Measurements from ENCODE around the gene ASAP3.

GRCh38 chr1:23380719-23381118 is 103.3 kb downstream of the ASAP3 start:
- TF ChIP-seq, protein P1, sequence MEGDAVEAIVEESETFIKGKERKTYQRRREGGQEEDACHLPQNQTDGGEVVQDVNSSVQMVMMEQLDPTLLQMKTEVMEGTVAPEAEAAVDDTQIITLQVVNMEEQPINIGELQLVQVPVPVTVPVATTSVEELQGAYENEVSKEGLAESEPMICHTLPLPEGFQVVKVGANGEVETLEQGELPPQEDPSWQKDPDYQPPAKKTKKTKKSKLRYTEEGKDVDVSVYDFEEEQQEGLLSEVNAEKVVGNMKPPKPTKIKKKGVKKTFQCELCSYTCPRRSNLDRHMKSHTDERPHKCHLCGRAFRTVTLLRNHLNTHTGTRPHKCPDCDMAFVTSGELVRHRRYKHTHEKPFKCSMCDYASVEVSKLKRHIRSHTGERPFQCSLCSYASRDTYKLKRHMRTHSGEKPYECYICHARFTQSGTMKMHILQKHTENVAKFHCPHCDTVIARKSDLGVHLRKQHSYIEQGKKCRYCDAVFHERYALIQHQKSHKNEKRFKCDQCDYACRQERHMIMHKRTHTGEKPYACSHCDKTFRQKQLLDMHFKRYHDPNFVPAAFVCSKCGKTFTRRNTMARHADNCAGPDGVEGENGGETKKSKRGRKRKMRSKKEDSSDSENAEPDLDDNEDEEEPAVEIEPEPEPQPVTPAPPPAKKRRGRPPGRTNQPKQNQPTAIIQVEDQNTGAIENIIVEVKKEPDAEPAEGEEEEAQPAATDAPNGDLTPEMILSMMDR (IDR thresholded peaks at IDR 0.05; ENCODE audit: low read depth, low read length, poor library complexity, severe bottlenecking), result no peak
- no peak for TF ChIP-seq EZH2phosphoT487 (IDR thresholded peaks at IDR 0.05; ENCODE audit: borderline replicate concordance, low read length)
